MCF 10A (cell line): ENCODE results near the gene PPP1R12B. TPM values are rescaled to one million over a fixed set of nuclear protein-coding genes. Genes with fewer than 3 reads are reported as not detected.
"Not testable (repeated sequence)": the region's sequence is repeated elsewhere in the genome, so short reads cannot be mapped to it uniquely, and the experiment has no call there.

Experiments used
- BruUV-seq: library from RNA; stranded (reverse); fragments of 400-500 nt; replicated peaks from 2 replicates; lab custom pipeline; 2021; lab: Mats Ljungman, UMichigan
- CTCF ChIA-PET: fragments of 300-600 bp; sonication (Branson Sonifier 250); formaldehyde crosslinking; extraction: SDS; loops from one replicate; lab custom pipeline; 2021; ENCODE audit warnings: antibody characterized with exemption, inconsistent platforms; lab: Yijun Ruan, JAX
- POLR2A ChIA-PET: fragments of 300-600, 350-650 bp; sonication (Branson Sonifier 250); formaldehyde crosslinking; extraction: SDS; loops from one replicate; lab custom pipeline; 2020; ENCODE audit warnings: antibody characterized with exemption, inconsistent platforms; lab: Yijun Ruan, JAX
- DNase-seq: peaks from one replicate; pipeline ENCODE4 v3.0.0-alpha.2; 2018; ENCODE audit not compliant: unreplicated experiment
- H3K27ac Mint-ChIP-seq: one replicate; pipeline ENCODE4 v1.8.0; 2022; ENCODE audit warnings: mild to moderate bottlenecking, low read depth, mixed read lengths; ENCODE audit not compliant: unreplicated experiment
- H3K27me3 Mint-ChIP-seq: one replicate; pipeline ENCODE4 v1.8.0; 2022; ENCODE audit warnings: mixed read lengths; ENCODE audit not compliant: insufficient read depth, unreplicated experiment
- H3K36me3 Mint-ChIP-seq: one replicate; pipeline ENCODE4 v1.8.0; 2022; ENCODE audit warnings: mild to moderate bottlenecking, moderate library complexity, mixed read lengths; ENCODE audit not compliant: insufficient read depth, unreplicated experiment
- H3K4me1 Mint-ChIP-seq: one replicate; pipeline ENCODE4 v1.8.0; 2022; ENCODE audit warnings: mixed read lengths; ENCODE audit not compliant: insufficient read depth, unreplicated experiment
- H3K4me3 Mint-ChIP-seq: one replicate; pipeline ENCODE4 v1.8.0; 2022; ENCODE audit warnings: mild to moderate bottlenecking, moderate library complexity, mixed read lengths; ENCODE audit not compliant: unreplicated experiment
- H3K9me3 Mint-ChIP-seq: one replicate; pipeline ENCODE4 v1.8.0; 2022; ENCODE audit warnings: mixed read lengths; ENCODE audit not compliant: unreplicated experiment
- CTCF ChIP-seq: fragments of 200-600 bp; IDR thresholded peaks from one replicate; pipeline ENCODE4 v1.8.0; 2022; ENCODE audit warnings: antibody characterized with exemption, mild to moderate bottlenecking; ENCODE audit not compliant: unreplicated experiment
- intact Hi-C: fragments of 100-400 bp; cut with micrococcal nuclease; formaldehyde crosslinking; loops from 2 replicates; pipeline ENCODE4 v1.14.1; 2022
- total RNA-seq: library from RNA; stranded (reverse); gene quantifications from 2 replicates; pipeline ENCODE4 v1.2.3, GENCODE V29; 2022

Gene PPP1R12B
- total RNA-seq, 1 experiment from 2014 or later: 33.8 TPM

- Mint-ChIP-seq H3K9me3 (no peaks in the 10 kb centered on the region), H3K4me1 (peaks cover 10% of the 10 kb centered on the region), H3K4me3 (no peak overlapping the region), H3K27me3 (no peaks in the 10 kb centered on the region), H3K27ac (no peak overlapping the region), H3K36me3 (peaks cover 32% of the 10 kb centered on the region)
- CTCF ChIA-PET: interaction anchor here (0.5 to 9.3 kb wide), 24 partner anchors 12 to 478 kb away, joined by 3 to 116 read pairs (median 3); no protein-coding TSS in a partner anchor
- intact Hi-C loops: loop anchor here (1.0 to 5.0 kb wide), 6 partner anchors 36 to 218 kb away; partner anchors contain the start of gene UBE2T
- TF ChIP-seq CTCF: peak; percentile 89
- POLR2A ChIA-PET: interaction anchor here (0.5 to 1.2 kb wide), 7 partner anchors 73 to 1126 kb away, joined by 3 to 4 read pairs (median 3); no protein-coding TSS in a partner anchor
- DNase-seq: peak; percentile 64
- no TSS peak for BruUV-seq
These were observed 152.8 kb downstream of the PPP1R12B start for GRCh38 chr1:202501281-202501680.

- CTCF ChIA-PET: interaction anchor here (0.7 to 9.3 kb wide), 7 partner anchors 29 to 459 kb away, joined by 3 to 116 read pairs (median 4); no protein-coding TSS in a partner anchor
- POLR2A ChIA-PET: interaction anchor here (0.6 to 0.8 kb wide), 2 partner anchors 15 to 84 kb away, joined by 3 to 4 read pairs; no protein-coding TSS in a partner anchor
- peaks cover 10% of the 10 kb centered on the region for H3K4me1 Mint-ChIP-seq
- intact Hi-C loops: no loop called here
- DNase-seq: peak; percentile 59
- H3K27ac Mint-ChIP-seq: peak overlapping the region; percentile 32
- no TSS peak for BruUV-seq
- peaks cover 21% of the 10 kb centered on the region for H3K36me3 Mint-ChIP-seq
- no peaks in the 10 kb centered on the region for H3K9me3 Mint-ChIP-seq
- no peaks in the 10 kb centered on the region for H3K27me3 Mint-ChIP-seq
- no peak overlapping the region for H3K4me3 Mint-ChIP-seq
- TF ChIP-seq CTCF: no peak
These were observed 156.9 kb downstream of the PPP1R12B start for GRCh38 chr1:202505356-202505755.

- ChIA-PET CTCF (interaction anchor here (0.7 to 9.3 kb wide), 7 partner anchors 30 to 239 kb away, joined by 3 to 116 read pairs (median 4); no protein-coding TSS in a partner anchor), POLR2A (interaction anchor here (0.6 to 1.1 kb wide), 4 partner anchors 14 to 118 kb away, joined by 3 to 5 read pairs (median 4); no protein-coding TSS in a partner anchor)
- H3K4me1 Mint-ChIP-seq: peaks cover 10% of the 10 kb centered on the region
- DNase-seq, BruUV-seq, H3K27me3 Mint-ChIP-seq, intact Hi-C loops, H3K9me3 Mint-ChIP-seq, H3K4me3 Mint-ChIP-seq: not testable (repeated sequence)
- peaks cover 21% of the 10 kb centered on the region for H3K36me3 Mint-ChIP-seq
- peak overlapping the region; percentile 32 for H3K27ac Mint-ChIP-seq
These were observed 157.5 kb downstream of the PPP1R12B start for GRCh38 chr1:202505880-202506575.

GRCh38 chr1:202508863-202509262 lies 160.4 kb downstream of the PPP1R12B start:
- CTCF ChIA-PET: interaction anchor here (1.1 kb wide), 1 partner anchor 91 kb away, joined by 4 read pairs; no protein-coding TSS in a partner anchor
- H3K4me3 Mint-ChIP-seq, H3K9me3 Mint-ChIP-seq, DNase-seq, H3K27me3 Mint-ChIP-seq, intact Hi-C loops, POLR2A ChIA-PET, BruUV-seq, H3K27ac Mint-ChIP-seq: not testable (repeated sequence)
- Mint-ChIP-seq H3K36me3 (peaks cover 12% of the 10 kb centered on the region), H3K4me1 (peaks cover 10% of the 10 kb centered on the region)

GRCh38 chr1:202513875-202514274 lies 165.4 kb downstream of the PPP1R12B start:
- H3K4me3 Mint-ChIP-seq, H3K27ac Mint-ChIP-seq, intact Hi-C loops, BruUV-seq, H3K9me3 Mint-ChIP-seq, DNase-seq, H3K27me3 Mint-ChIP-seq, H3K4me1 Mint-ChIP-seq: not testable (repeated sequence)
- ChIA-PET CTCF (interaction anchor here (1.4 to 4.7 kb wide), 2 partner anchors 13 to 86 kb away, joined by 3 to 19 read pairs; no protein-coding TSS in a partner anchor), POLR2A (interaction anchor here (0.7 kb wide), 1 partner anchor 60 kb away, joined by 4 read pairs; no protein-coding TSS in a partner anchor)
- peaks cover 21% of the 10 kb centered on the region for H3K36me3 Mint-ChIP-seq
